Measurements from ENCODE around the gene TBC1D3B.

DNA sequence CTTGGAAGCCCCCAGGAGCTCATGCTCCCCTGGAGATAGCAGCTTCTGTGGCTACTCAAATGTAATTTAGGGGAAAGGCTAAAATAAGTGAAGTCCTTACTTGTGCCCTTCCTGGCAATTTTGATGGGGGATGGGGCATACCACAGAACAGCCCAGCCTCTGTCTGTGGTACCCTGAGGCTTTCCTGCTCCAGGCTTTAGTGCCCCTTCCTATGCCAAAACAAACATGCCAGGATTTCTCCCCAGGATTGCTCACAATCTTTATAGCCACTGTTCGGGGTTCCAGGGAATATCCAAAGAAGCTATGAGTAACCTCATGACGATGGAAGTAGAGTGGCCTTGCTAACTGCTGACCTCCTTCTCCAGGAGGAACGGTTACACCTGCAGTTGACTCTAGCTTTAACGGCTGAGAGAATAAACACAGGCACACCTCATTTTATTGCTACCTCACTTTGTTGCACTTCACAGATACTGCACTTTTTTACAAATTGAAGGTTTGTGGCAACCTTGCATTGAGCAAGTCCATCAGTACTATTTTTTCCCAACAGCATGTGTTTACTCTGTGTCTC lies 47.9 kb downstream of the TBC1D3B start:
- TF ChIP-seq, protein P1, sequence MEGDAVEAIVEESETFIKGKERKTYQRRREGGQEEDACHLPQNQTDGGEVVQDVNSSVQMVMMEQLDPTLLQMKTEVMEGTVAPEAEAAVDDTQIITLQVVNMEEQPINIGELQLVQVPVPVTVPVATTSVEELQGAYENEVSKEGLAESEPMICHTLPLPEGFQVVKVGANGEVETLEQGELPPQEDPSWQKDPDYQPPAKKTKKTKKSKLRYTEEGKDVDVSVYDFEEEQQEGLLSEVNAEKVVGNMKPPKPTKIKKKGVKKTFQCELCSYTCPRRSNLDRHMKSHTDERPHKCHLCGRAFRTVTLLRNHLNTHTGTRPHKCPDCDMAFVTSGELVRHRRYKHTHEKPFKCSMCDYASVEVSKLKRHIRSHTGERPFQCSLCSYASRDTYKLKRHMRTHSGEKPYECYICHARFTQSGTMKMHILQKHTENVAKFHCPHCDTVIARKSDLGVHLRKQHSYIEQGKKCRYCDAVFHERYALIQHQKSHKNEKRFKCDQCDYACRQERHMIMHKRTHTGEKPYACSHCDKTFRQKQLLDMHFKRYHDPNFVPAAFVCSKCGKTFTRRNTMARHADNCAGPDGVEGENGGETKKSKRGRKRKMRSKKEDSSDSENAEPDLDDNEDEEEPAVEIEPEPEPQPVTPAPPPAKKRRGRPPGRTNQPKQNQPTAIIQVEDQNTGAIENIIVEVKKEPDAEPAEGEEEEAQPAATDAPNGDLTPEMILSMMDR (IDR thresholded peaks at IDR 0.05) = no peak
- TF ChIP-seq POLR2A (IDR thresholded peaks at IDR 0.05) = no peak
